Spleen (tissue), 11 donors: ENCODE results near the gene TADA2A. TPM values are rescaled to one million over a fixed set of nuclear protein-coding genes. Genes with fewer than 3 reads are reported as not detected.

Experiments
- DNase-seq: peaks from one replicate; pipeline ENCODE4 v3.0.0-alpha.2; 2020
- H3K27ac ChIP-seq, 8 donors: fragments of 200-600 bp; sonication (generic) in 7 of 8; 1 replicate in 4 of 8; 2 replicates in 4 of 8; pipeline versions ENCODE4 v1.5.0 to v1.8.0; 2016 to 2021; ENCODE audit warnings: inconsistent platforms in 4 of 8, mild to moderate bottlenecking in 4 of 8, moderate library complexity in 1 of 8
- H3K27me3 ChIP-seq, 7 donors: fragments of 200-600 bp; sonication (generic) in 6 of 7; replicated peaks in 1 of 7; 1 replicate in 4 of 7; 2 replicates in 3 of 7; pipeline versions ENCODE4 v1.5.0 to v1.8.0; 2016 to 2021; ENCODE audit warnings: inconsistent platforms in 3 of 7, mild to moderate bottlenecking in 1 of 7
- H3K36me3 ChIP-seq, 6 donors: fragments of 200-600 bp; sonication (generic) in 5 of 6; 1 replicate in 4 of 6; 2 replicates in 2 of 6; pipeline versions ENCODE4 v1.5.0 to v1.8.0; 2016 to 2021; ENCODE audit warnings: inconsistent platforms in 2 of 6
- H3K4me1 ChIP-seq, 6 donors: fragments of 200-600 bp; sonication (generic) in 5 of 6; 1 replicate in 3 of 6; 2 replicates in 3 of 6; pipeline versions ENCODE4 v1.5.0 to v1.8.0; 2016 to 2021; ENCODE audit warnings: inconsistent platforms in 3 of 6
- H3K4me3 ChIP-seq, 8 donors: fragments of 200-600 bp; sonication (generic) in 7 of 8; 1 replicate in 4 of 8; 2 replicates in 4 of 8; pipeline versions ENCODE4 v1.5.0 to v1.8.0; 2016 to 2021; ENCODE audit warnings: inconsistent platforms in 4 of 8, mild to moderate bottlenecking in 4 of 8, moderate library complexity in 2 of 8
- H3K9me3 ChIP-seq, 8 donors: fragments of 200-600 bp; sonication (generic) in 7 of 8; 1 replicate in 4 of 8; 2 replicates in 4 of 8; pipeline versions ENCODE4 v1.5.0 to v1.8.0; 2016 to 2021; ENCODE audit warnings: inconsistent platforms in 4 of 8
- CTCF ChIP-seq, 11 experiments: fragments of 200-600 bp in 7 of 11; fragments of 450-650 bp in 4 of 11; sonication (generic) in 4 of 11; IDR thresholded peaks in 8 of 11; conservative IDR thresholded peaks in 3 of 11; 1 replicate in 7 of 11; 2 replicates in 4 of 11; pipeline versions ENCODE4 v1.4.0 to v1.8.0; 2016 to 2021; ENCODE audit warnings: antibody characterized with exemption in 11 of 11, inconsistent platforms in 4 of 11, mild to moderate bottlenecking in 1 of 11
- POLR2A ChIP-seq, 3 donors: fragments of 450-650 bp; IDR thresholded peaks; one replicate each; pipeline ENCODE4 v1.5.1; 2017; ENCODE audit warnings: antibody characterized with exemption in 3 of 3, mild to moderate bottlenecking in 1 of 3
- POLR2AphosphoS5 ChIP-seq, 3 donors: sonication (generic); formaldehyde crosslinking; IDR thresholded peaks; one replicate each; pipeline ENCODE4 v1.5.1; 2017; ENCODE audit warnings: antibody characterized with exemption in 3 of 3
- WGBS, 5 donors: extraction: QIAGEN DNeasy Blood & Tissue Kit in 3 of 5; methylation state at CpG; one replicate each; pipeline versions ENCODE4 v1.1.5 to v1.1.7; 2013 to 2018; 5-methylcytosine and 5-hydroxymethylcytosine counted together
- intact Hi-C: fragments of 100-400 bp; cut with DNase I; formaldehyde crosslinking; loops from one replicate; pipeline ENCODE4 v1.15.0; 2023; ENCODE audit warnings: low total_unique reads
- polyA plus RNA-seq, 3 donors: library from polyadenylated mRNA; stranded (reverse); fragments of 200-250 nt; gene quantifications; one replicate each; pipeline ENCODE4 v1.2.1, GENCODE V29; 2013
- total RNA-seq, 7 donors: library from RNA; depleted of rRNA in 3 of 7; stranded (reverse); fragments of >200 nt in 3 of 7; fragmentation: NEBNext Ultra II Directional in 4 of 7; extraction: Animal tissue kit (Norgen Biotek cat#: 25700) in 4 of 7; gene quantifications; one replicate each; pipeline versions ENCODE4 v1.1.0 to v1.2.1, GENCODE V29; 2016 to 2021
- donor health status: healthy with polysubstance abuse.
- donor health status: DM: no; HTN: no; CAD: no; lungs with moderate emphysema.
- donor health status: DM: no; HTN: no; CAD: no.
- donor health status: Bipolar disorder and iron deficiency.
- donor health status: healthy.
- donor health status: DM: no; HTN: no; CAD: no.
- donor health status: DM: yes; HTN: yes; CAD: no.

The TADA2A gene
- total and polyA plus RNA-seq, 10 donors, result 7.8 to 31.8 (median 20.6) TPM

GRCh38 chr17:37494401-37494831, 87.7 kb downstream of the TADA2A start:
- TF ChIP-seq POLR2AphosphoS5 (IDR thresholded peaks at IDR 0.05) (no peak), POLR2A (IDR thresholded peaks at IDR 0.05) (no peak), CTCF (IDR thresholded peaks at IDR 0.05 in 8 of 11, conservative IDR thresholded peaks at IDR 0.05 in 3 of 11) (no peak)
- Histone ChIP-seq H3K4me1 (peaks cover 12 to 21% (median 19%) of the 10 kb centered on the region in 6 donors), H3K36me3 (no peaks in the 10 kb centered on the region), H3K27me3 (peaks cover 0 to 6% (median 0%) of the 10 kb centered on the region in 7 donors), H3K27ac (no peak overlapping the region), H3K4me3 (no peak overlapping the region), H3K9me3 (no peaks in the 10 kb centered on the region)
- intact Hi-C loops, result no loop called here
- no peak for DNase-seq
- 89 to 100% (median 94%) methylated on average over 3 of the region's 3 CpGs for WGBS, 5 donors

- WGBS, 5 donors, result 75 to 91% (median 89%) methylated on average over 8 of the region's 8 CpGs
- intact Hi-C loops, result no loop called here
- no peaks in the 10 kb centered on the region for H3K9me3 ChIP-seq
- H3K36me3 ChIP-seq, result no peaks in the 10 kb centered on the region
- DNase-seq, result no peak
- H3K4me3 ChIP-seq, result no peak overlapping the region
- H3K27ac ChIP-seq, result no peak overlapping the region
- H3K27me3 ChIP-seq, result peaks cover 0 to 3% (median 0%) of the 10 kb centered on the region in 7 donors
- H3K4me1 ChIP-seq, result peaks cover 12 to 20% (median 18%) of the 10 kb centered on the region in 6 donors
- TF ChIP-seq POLR2AphosphoS5 (IDR thresholded peaks at IDR 0.05), result no peak
- TF ChIP-seq POLR2A (IDR thresholded peaks at IDR 0.05), result no peak
These were observed 88.3 kb downstream of the TADA2A start for GRCh38 chr17:37494971-37495370.

- Histone ChIP-seq H3K4me3 (no peak overlapping the region), H3K36me3 (no peaks in the 10 kb centered on the region), H3K4me1 (no peaks in the 10 kb centered on the region), H3K9me3 (no peaks in the 10 kb centered on the region), H3K27ac (no peak overlapping the region), H3K27me3 (no peaks in the 10 kb centered on the region)
- intact Hi-C loops, result no loop called here
- no peak for DNase-seq
- TF ChIP-seq CTCF (IDR thresholded peaks at IDR 0.05 in 8 of 11, conservative IDR thresholded peaks at IDR 0.05 in 3 of 11), result no peak
- TF ChIP-seq POLR2AphosphoS5 (IDR thresholded peaks at IDR 0.05), result no peak
- no peak for TF ChIP-seq POLR2A (IDR thresholded peaks at IDR 0.05)
These were observed 93.7 kb downstream of the TADA2A start for GRCh38 chr17:37500378-37500777.

- 84 to 96% (median 90%) methylated on average over 10 of the region's 10 CpGs for WGBS, 5 donors
These were observed 95.6 kb downstream of the TADA2A start for GRCh38 chr17:37502009-37502936.

GRCh38 chr17:37503148-37503547, 96.5 kb downstream of the TADA2A start:
- no peak for DNase-seq
- H3K36me3 ChIP-seq, result no peaks in the 10 kb centered on the region
- WGBS, 5 donors, result 92 to 95% (median 94%) methylated on average over 6 of the region's 6 CpGs
- H3K4me1 ChIP-seq, result no peaks in the 10 kb centered on the region
- H3K27ac ChIP-seq, result no peak overlapping the region
- no peak overlapping the region for H3K4me3 ChIP-seq
- intact Hi-C loops, result no loop called here
- no peaks in the 10 kb centered on the region for H3K9me3 ChIP-seq
- H3K27me3 ChIP-seq, result no peaks in the 10 kb centered on the region
- no peak for TF ChIP-seq POLR2AphosphoS5 (IDR thresholded peaks at IDR 0.05)
- TF ChIP-seq POLR2A (IDR thresholded peaks at IDR 0.05), result no peak
- no peak for TF ChIP-seq CTCF (IDR thresholded peaks at IDR 0.05 in 8 of 11, conservative IDR thresholded peaks at IDR 0.05 in 3 of 11)

More at GRCh38 chr17:37502009-37502936, 95.6 kb downstream of the TADA2A start:
- no peak for TF ChIP-seq POLR2A (IDR thresholded peaks at IDR 0.05)
- no peak for DNase-seq
- H3K36me3 ChIP-seq, result no peaks in the 10 kb centered on the region
- no peak overlapping the region for H3K27ac ChIP-seq
- H3K4me1 ChIP-seq, result no peaks in the 10 kb centered on the region
- H3K27me3 ChIP-seq, result no peaks in the 10 kb centered on the region
- no peak overlapping the region for H3K4me3 ChIP-seq
- no peaks in the 10 kb centered on the region for H3K9me3 ChIP-seq
- intact Hi-C loops, result no loop called here
